RWPE2 (cell line): ENCODE measurements around the gene NEBL.
"Not testable (repeated sequence)": the region's sequence is repeated elsewhere in the genome, so short reads cannot be mapped to it uniquely, and the experiment has no call there.

ENCODE experiments used
- ATAC-seq: fragments of 200-7000 bp; cut with Tn5 transposase; 3 replicates; pipeline ENCODE4 v1.9.1; 2021; ENCODE audit warnings: low read depth
- DNase-seq: peaks from one replicate; pipeline ENCODE4 v3.0.0-alpha.2; 2020; ENCODE audit warnings: low spot score
- H3K27ac ChIP-seq: fragments of 450-650 bp; 2 replicates; pipeline ENCODE4 v1.5.1; 2017; ENCODE audit warnings: mild to moderate bottlenecking; ENCODE audit not compliant: poor library complexity, severe bottlenecking
- H3K27me3 ChIP-seq: fragments of 250-450 bp; sonication (Bioruptor Pico); 2 replicates; pipeline ENCODE4 v1.5.1; 2021; ENCODE audit warnings: mild to moderate bottlenecking, moderate library complexity; ENCODE audit not compliant: insufficient read depth, poor library complexity, severe bottlenecking
- H3K36me3 ChIP-seq: fragments of 250-450 bp; sonication (Bioruptor Pico); 2 replicates; pipeline ENCODE4 v1.5.1; 2020; ENCODE audit warnings: low read depth, mild to moderate bottlenecking, moderate library complexity
- H3K4me1 ChIP-seq: fragments of 250-450 bp; sonication (Bioruptor Pico); 2 replicates; pipeline ENCODE4 v1.5.1; 2021; ENCODE audit warnings: mild to moderate bottlenecking, moderate library complexity; ENCODE audit not compliant: insufficient read depth, poor library complexity, severe bottlenecking
- H3K4me3 ChIP-seq: fragments of 250-450 bp; sonication (Bioruptor Pico); 2 replicates; pipeline ENCODE4 v1.5.1; 2021; ENCODE audit warnings: mild to moderate bottlenecking, moderate library complexity; ENCODE audit not compliant: severe bottlenecking
- H3K9me3 ChIP-seq: fragments of 250-450 bp; sonication (Bioruptor Pico); 2 replicates; pipeline ENCODE4 v1.5.1; 2021; ENCODE audit warnings: mild to moderate bottlenecking, moderate library complexity; ENCODE audit not compliant: severe bottlenecking
- TF ChIP-seq, protein P1 (sequence below): fragments of 450-650 bp; IDR thresholded peaks from one replicate; pipeline ENCODE4 v1.5.1; 2017; ENCODE audit warnings: mild to moderate bottlenecking, moderate library complexity; ENCODE audit not compliant: poor library complexity, severe bottlenecking

Gene NEBL

DNA sequence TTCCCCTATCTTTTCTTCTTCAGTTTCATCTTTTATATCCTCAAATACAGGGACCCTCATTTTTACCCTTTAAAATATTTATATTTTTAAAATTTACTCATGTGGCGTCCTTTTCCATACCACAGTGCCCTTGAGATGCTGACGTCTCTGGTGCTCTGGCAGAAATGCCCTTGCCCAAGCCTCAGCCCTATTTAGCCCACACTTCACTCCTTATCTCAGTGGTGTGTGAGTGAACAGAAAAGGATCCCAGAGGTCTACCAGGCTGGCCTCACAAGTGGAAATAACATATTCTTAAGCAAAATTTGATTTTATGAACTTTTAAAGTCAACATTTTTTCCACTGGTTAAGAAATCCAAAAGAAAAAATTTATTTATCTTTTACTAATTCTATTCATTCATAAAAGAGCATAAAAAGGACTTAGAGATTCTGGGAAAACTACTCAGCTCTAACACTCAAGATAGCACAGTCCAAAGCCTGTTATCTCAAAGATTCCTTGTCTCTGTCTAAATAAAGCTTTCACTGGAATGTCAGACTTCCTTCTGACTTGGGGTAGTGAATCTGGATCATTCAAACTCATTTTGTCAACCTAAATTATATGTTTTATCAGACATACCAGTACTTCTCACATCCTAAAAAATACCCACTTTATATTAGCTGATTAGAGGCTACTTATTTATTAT, at the start of gene NEBL:
Gene NEBL (minus strand): TSS at position 166 of the 680 bp plus-strand sequence. CDS start 106 bp downstream, at position 60.
- H3K9me3 ChIP-seq = no peaks in the 10 kb centered on the region
- TF ChIP-seq, protein P1, sequence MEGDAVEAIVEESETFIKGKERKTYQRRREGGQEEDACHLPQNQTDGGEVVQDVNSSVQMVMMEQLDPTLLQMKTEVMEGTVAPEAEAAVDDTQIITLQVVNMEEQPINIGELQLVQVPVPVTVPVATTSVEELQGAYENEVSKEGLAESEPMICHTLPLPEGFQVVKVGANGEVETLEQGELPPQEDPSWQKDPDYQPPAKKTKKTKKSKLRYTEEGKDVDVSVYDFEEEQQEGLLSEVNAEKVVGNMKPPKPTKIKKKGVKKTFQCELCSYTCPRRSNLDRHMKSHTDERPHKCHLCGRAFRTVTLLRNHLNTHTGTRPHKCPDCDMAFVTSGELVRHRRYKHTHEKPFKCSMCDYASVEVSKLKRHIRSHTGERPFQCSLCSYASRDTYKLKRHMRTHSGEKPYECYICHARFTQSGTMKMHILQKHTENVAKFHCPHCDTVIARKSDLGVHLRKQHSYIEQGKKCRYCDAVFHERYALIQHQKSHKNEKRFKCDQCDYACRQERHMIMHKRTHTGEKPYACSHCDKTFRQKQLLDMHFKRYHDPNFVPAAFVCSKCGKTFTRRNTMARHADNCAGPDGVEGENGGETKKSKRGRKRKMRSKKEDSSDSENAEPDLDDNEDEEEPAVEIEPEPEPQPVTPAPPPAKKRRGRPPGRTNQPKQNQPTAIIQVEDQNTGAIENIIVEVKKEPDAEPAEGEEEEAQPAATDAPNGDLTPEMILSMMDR = no peak
- ATAC-seq = no peak

GRCh38 chr10:20945546-20946332, 48.6 kb upstream of the NEBL start:
- TF ChIP-seq, protein P1 = no peak
- no peak for DNase-seq
- no peaks in the 10 kb centered on the region for H3K9me3 ChIP-seq
- no peaks in the 10 kb centered on the region for H3K27me3 ChIP-seq
- no peaks in the 10 kb centered on the region for H3K4me1 ChIP-seq
- no peak overlapping the region for H3K27ac ChIP-seq
- H3K36me3 ChIP-seq = no peaks in the 10 kb centered on the region
- no peak for ATAC-seq
- H3K4me3 ChIP-seq = no peak overlapping the region

More for the DNA sequence above, at the start of gene NEBL:
- DNase-seq = no peak
- no peaks in the 10 kb centered on the region for H3K27me3 ChIP-seq
- H3K4me3 ChIP-seq = no peak within 1 kb of the TSS
- H3K4me1 ChIP-seq = no peaks in the 10 kb centered on the region
- no peaks in the 10 kb centered on the region for H3K36me3 ChIP-seq
- no peak within 1 kb of the TSS for H3K27ac ChIP-seq

GRCh38 chr10:20944789-20945502, 47.8 kb upstream of the NEBL start:
- no peaks in the 10 kb centered on the region for H3K27me3 ChIP-seq
- H3K4me3 ChIP-seq = no peak overlapping the region
- H3K27ac ChIP-seq = no peak overlapping the region
- no peaks in the 10 kb centered on the region for H3K36me3 ChIP-seq
- ATAC-seq (no peak), DNase-seq (no peak)
- TF ChIP-seq, protein P1 = no peak
- no peaks in the 10 kb centered on the region for H3K4me1 ChIP-seq
- H3K9me3 ChIP-seq = no peaks in the 10 kb centered on the region

DNA sequence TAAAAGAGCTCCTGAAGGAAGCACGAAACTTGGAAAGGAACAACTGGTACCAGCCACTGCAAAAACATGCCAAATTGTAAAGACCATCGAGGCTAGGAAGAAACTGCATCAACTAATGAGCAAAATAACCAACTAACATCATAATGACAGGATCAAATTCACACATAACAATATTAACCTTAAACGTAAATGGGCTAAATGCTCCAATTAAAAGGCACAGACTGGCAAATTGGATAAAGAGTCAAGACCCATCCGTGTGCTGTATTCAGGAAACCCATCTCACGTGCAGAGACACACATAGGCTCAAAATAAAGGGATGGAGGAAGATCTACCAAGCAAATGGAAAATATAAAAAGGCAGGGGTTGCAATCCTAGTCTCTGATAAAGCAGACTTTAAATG, 42.3 kb upstream of the NEBL start:
- not testable (repeated sequence) for H3K4me1 ChIP-seq, H3K27me3 ChIP-seq, H3K9me3 ChIP-seq, H3K36me3 ChIP-seq, H3K27ac ChIP-seq, DNase-seq, ATAC-seq, H3K4me3 ChIP-seq

DNA sequence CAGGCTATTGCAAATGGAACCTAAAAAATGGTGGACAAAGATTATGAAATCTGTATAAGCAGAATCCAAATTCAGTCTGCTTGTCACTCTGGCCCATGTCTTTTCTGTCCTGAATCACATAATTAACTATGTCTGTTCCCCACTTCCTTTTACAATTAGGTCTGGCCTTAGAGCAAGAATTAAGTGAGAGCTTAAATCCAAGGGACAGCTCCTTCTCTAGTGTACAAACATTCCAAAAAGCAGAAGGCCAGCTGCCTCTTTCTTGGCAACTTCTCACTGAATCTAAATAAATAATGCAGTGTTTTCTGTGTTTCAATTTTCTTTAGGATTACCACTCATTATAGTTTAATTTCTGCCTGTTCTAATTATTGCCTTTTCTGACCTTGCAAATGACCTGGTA, 39.3 kb upstream of the NEBL start:
- DNase-seq (no peak), ATAC-seq (no peak)
- no peak overlapping the region for H3K4me3 ChIP-seq
- no peaks in the 10 kb centered on the region for H3K4me1 ChIP-seq
- H3K36me3 ChIP-seq = no peaks in the 10 kb centered on the region
- H3K27me3 ChIP-seq = no peaks in the 10 kb centered on the region
- TF ChIP-seq, protein P1 = no peak
- no peak overlapping the region for H3K27ac ChIP-seq
- H3K9me3 ChIP-seq = no peaks in the 10 kb centered on the region
